ENCODE results near the gene SURF4.
"Not testable (repeated sequence)": the region's sequence is repeated elsewhere in the genome, so short reads cannot be mapped to it uniquely, and the experiment has no call there.

The SURF4 gene

GRCh38 chr9:133349965-133350616, 25.8 kb downstream of the SURF4 start:
- no peak for DNase-seq

GRCh38 chr9:133348718-133349573, 26.9 kb downstream of the SURF4 start:
- DNase-seq, result no peak

GRCh38 chr9:133347985-133348717, 27.7 kb downstream of the SURF4 start, which contains the start of the genes MED22 and RPL7A:
MED22 (minus strand) TSS chr9:133348131; CDS start chr9:133346662, 1,469 bp downstream.
RPL7A (plus strand) TSS chr9:133348218; CDS start chr9:133348244, 26 bp downstream.
- peak; percentile 98 for DNase-seq

GRCh38 chr9:133347515-133347984, 28.3 kb downstream of the SURF4 start:
- peak; percentile 71 for DNase-seq

- DNase-seq, result no peak
Measured at GRCh38 chr9:133346021-133346785, 29.7 kb downstream of the SURF4 start.

- DNase-seq, result no peak
Measured at GRCh38 chr9:133345596-133345995, 30.3 kb downstream of the SURF4 start.

- no peak for DNase-seq
Measured at GRCh38 chr9:133344979-133345378, 30.9 kb downstream of the SURF4 start.

- DNase-seq, result no peak
Measured at GRCh38 chr9:133344071-133344470, 31.8 kb downstream of the SURF4 start.

GRCh38 chr9:133342570-133342969, 33.3 kb downstream of the SURF4 start:
- no peak for DNase-seq

- DNase-seq, result no peak
Measured at GRCh38 chr9:133342069-133342406, 33.8 kb downstream of the SURF4 start.

DNA sequence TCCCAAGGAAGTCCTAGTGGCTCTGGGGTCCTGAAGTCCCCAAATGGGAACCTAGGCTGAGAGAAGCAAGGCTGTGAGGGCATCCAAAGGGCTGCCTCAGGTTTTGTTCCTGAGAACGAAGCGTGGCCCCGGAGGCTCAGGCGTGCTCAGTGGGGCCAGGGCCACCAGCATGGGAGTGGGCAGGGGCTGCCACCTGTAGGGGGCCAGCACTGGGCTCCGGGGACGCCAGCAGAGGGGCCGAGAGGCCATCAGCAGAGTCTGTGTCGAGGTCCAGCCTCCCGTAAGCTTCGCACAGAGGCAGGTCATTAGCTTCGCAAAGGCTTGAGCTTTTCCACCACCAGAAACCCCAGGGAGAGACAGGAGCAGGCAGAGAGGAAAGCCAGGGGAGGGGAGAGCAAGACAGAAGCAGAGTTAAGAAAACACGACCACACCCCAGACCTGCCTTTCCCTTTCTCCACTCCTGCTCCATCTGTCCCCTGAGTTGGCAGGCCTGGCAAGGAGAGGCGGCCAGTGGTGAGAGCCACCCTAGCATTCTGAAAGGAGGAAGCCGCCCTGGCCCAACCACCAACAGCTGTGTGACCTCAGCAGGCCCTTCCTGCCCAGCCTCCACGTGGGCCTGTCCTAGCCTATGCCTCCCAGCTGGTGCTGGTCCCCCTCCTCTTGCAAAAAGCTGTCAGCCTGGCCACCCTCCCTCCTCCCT, 34.3 kb downstream of the SURF4 start:
- DNase-seq, result no peak

DNA sequence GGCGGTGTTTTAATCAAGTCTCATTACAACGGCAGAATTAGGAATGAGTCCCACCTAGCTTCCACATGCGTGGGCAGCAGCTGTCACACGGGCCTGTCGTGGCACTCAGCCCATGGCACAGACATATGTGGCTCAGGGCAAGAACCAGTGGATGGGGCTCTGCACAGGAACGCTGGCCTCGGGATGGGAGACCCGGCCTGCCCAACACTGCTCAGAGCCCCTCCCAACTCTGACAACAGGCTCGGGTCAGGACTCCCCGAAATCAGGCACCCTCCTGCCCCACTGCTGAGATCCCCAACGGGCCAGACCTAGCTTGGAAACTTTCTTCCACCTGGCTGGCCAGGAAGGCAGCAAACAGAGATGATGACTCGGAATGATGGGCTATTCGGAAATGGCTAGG, 34.9 kb downstream of the SURF4 start:
- no peak for DNase-seq

- no peak for DNase-seq
Measured at GRCh38 chr9:133340256-133340655, 35.6 kb downstream of the SURF4 start.

- no peak for DNase-seq
Measured at GRCh38 chr9:133339641-133340040, 36.2 kb downstream of the SURF4 start.

DNA sequence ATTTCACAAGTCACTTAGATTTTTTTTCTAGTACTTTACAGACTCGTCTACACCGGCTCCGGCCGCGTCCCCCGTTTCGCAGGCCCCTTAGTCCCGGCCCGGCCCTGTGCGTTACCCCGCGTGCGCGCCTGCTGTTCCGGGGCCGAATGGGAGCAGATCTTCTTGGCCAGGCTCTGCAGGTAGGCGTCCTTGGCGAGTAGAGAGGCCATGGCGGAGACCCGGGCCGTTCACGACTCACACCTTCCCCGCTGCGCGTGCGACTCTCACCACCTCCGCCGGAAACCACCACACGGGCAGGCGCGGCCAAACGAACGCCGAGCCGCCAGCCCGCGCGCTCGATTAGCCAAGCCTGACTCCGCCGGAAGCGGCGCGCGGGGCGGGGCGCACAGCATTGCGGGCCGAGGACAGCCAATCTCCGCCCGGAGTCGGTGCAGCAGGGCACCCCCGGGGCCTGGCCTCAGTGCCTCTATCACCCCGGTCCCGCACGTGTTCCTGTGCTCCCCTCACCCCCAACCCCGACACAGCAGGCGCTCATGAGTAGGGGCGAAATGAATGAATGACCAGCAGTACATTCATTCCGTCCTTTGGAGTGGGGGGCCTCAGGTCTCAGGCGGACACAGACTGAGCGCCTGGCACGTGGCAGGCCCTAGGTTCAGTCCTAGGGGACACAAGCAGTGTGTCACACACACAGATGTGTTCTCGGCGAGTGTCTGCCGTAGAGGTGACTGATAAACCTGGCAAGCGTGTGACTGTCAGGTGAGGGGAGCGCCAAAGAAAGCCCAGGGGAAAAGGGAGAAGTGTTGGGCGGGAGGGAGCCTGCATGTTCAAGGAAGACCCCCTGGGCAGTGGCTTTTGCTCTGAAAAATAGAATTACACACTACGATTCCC, 39.7 kb downstream of the SURF4 start, which contains the start of gene SURF6:
Gene SURF6, minus strand, starts transcription at position 265 of the 888 bp plus-strand sequence. Its CDS starts 56 bp downstream, at position 209.
- DNase-seq, result peak; percentile 98

DNA sequence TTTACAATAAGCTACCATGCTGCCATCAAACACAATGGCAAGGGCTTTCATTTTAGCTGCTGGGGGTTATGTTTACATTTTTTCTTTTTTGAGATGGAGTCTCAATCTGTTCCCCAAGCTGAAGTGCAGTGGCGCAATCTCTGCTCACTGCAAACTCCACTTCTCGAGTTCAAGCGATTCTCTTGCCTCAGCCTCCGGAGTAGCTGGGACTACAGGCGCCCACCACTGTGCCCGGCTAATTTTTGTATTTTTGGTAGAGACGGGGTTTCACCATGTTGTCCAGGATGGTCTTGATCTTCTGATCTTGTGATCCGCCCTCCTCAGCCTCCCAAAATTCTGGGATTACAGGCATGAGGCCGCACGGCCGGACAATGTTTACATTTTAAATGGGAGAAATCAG, 41.0 kb downstream of the SURF4 start:
- DNase-seq, result not testable (repeated sequence)

DNA sequence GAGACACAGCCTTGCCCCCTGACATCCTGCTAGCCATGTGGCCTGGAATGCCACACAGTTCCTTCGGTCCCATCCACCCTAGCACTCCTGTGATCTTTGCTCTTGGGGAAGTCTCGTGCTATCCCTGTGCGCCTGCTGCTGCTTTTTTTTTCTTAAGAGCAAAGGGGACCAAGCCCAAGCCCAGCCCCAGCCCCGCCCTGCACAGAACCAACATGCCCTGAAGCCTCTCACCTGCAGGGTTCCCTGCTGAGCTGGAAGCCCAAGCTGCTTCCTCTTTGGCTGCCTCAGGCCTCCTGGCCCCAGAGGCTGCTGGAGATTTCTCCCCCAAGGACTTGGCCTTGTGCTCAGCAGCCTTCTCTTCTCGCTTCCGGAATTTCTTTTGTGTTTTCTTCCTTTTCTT, 41.7 kb downstream of the SURF4 start:
- peak; percentile 55 for DNase-seq

- no peak for DNase-seq
Measured at GRCh38 chr9:133333566-133333965, 42.3 kb downstream of the SURF4 start.

- no peak for DNase-seq
Measured at GRCh38 chr9:133333011-133333410, 42.8 kb downstream of the SURF4 start.

- DNase-seq, result no peak
Measured at GRCh38 chr9:133332381-133332730, 43.5 kb downstream of the SURF4 start.
